HG02798 (cell line): Measurements from ENCODE around the gene PKD1L1.

Experiments used
- ATAC-seq: cut with Tn5 transposase; IDR thresholded peaks from one replicate; pipeline ENCODE4 v1.9.1; 2021; ENCODE audit warnings: mild to moderate bottlenecking; ENCODE audit not compliant: unreplicated experiment, poor library complexity

PKD1L1 gene

GRCh38 chr7:47833211-47833610 is 115.1 kb downstream of the PKD1L1 start:
- ATAC-seq = no peak

GRCh38 chr7:47832105-47832715 is 116.1 kb downstream of the PKD1L1 start:
- no peak for ATAC-seq

- no peak for ATAC-seq
Measured at GRCh38 chr7:47830015-47830414, 118.3 kb downstream of the PKD1L1 start.

- no peak for ATAC-seq
Measured at GRCh38 chr7:47827871-47828270, 120.4 kb downstream of the PKD1L1 start.

GRCh38 chr7:47827351-47827756 is 120.9 kb downstream of the PKD1L1 start:
- ATAC-seq = no peak

GRCh38 chr7:47826754-47827153 is 121.5 kb downstream of the PKD1L1 start:
- no peak for ATAC-seq

GRCh38 chr7:47819607-47819920 is 128.7 kb downstream of the PKD1L1 start:
- peak; percentile 18 for ATAC-seq

GRCh38 chr7:47818796-47819606 is 129.3 kb downstream of the PKD1L1 start:
- ATAC-seq = peak; percentile 57

- ATAC-seq = no peak
Measured at GRCh38 chr7:47817917-47818316, 130.3 kb downstream of the PKD1L1 start.

- ATAC-seq = no peak
Measured at GRCh38 chr7:47816647-47817046, 131.6 kb downstream of the PKD1L1 start.

GRCh38 chr7:47815867-47816266 is 132.4 kb downstream of the PKD1L1 start:
- no peak for ATAC-seq

GRCh38 chr7:47814905-47815613 is 133.2 kb downstream of the PKD1L1 start:
- ATAC-seq = no peak

GRCh38 chr7:47813620-47814260 is 134.5 kb downstream of the PKD1L1 start:
- no peak for ATAC-seq

- ATAC-seq = no peak
Measured at GRCh38 chr7:47812429-47813136, 135.7 kb downstream of the PKD1L1 start.

- ATAC-seq = no peak
Measured at GRCh38 chr7:47811632-47812380, 136.5 kb downstream of the PKD1L1 start.

- no peak for ATAC-seq
Measured at GRCh38 chr7:47809387-47809786, 138.9 kb downstream of the PKD1L1 start.

- no peak for ATAC-seq
Measured at GRCh38 chr7:47808321-47808720, 139.9 kb downstream of the PKD1L1 start.

- peak; percentile 60 for ATAC-seq
Measured at GRCh38 chr7:47807756-47808155, 140.5 kb downstream of the PKD1L1 start.

- ATAC-seq = no peak
Measured at GRCh38 chr7:47807126-47807525, 141.1 kb downstream of the PKD1L1 start.

GRCh38 chr7:47806701-47807103 is 141.6 kb downstream of the PKD1L1 start:
- ATAC-seq = no peak
